ENCODE data around the gene ELF1. TPM values are rescaled to one million over a fixed set of nuclear protein-coding genes. Genes with fewer than 3 reads are reported as not detected.

ELF1 gene
- total and polyA plus RNA-seq, 2 of the 4 experiments (the other 2 are of a cell fraction), result 25.4 to 27.6 TPM

GRCh38 chr13:41028051-41028450, 8.9 kb upstream of the ELF1 start:
- intact Hi-C loops (cut with micrococcal nuclease) (no loop called here), in situ Hi-C loops (cut with MboI; ENCODE audit: low sequenced_read_pairs) (no loop called here), dilution Hi-C loops (cut with HindIII; ENCODE audit: low sequenced_read_pairs, unreplicated experiment) (no loop called here)
- no peak overlapping the region for H2AFZ ChIP-seq (replicated peaks; ENCODE audit: low read length, poor library complexity)
- H3K27ac ChIP-seq (ENCODE audit: insufficient read depth, low read length), result no peak overlapping the region
- H4K5ac ChIP-seq (ENCODE audit: low read depth, low read length), result no peak overlapping the region
- ATAC-seq (ENCODE audit: low read depth) (peak; percentile 75), DNase-seq (peak; percentile 45)
- no peak overlapping the region for H2AK5ac ChIP-seq (ENCODE audit: low read depth, low read length)
- no peak overlapping the region for H3K4me3 ChIP-seq (ENCODE audit: insufficient read depth, low read depth, low read length)
- TF ChIP-seq CHD1 (IDR thresholded peaks at IDR 0.05; ENCODE audit: low read depth, low read length), result no peak
- no peak for TF ChIP-seq SMC3 (IDR thresholded peaks at IDR 0.05; ENCODE audit: low read depth, low read length)
- TF ChIP-seq MAFK (IDR thresholded peaks at IDR 0.05; ENCODE audit: low read depth, low read length), result no peak
- TF ChIP-seq MXI1 (IDR thresholded peaks at IDR 0.05; ENCODE audit: borderline replicate concordance, low read depth, low read length), result no peak
- no peak for TF ChIP-seq FOS (IDR thresholded peaks at IDR 0.05; ENCODE audit: low read depth, low read length)
- no peak for TF ChIP-seq RAD21 (IDR thresholded peaks at IDR 0.05; ENCODE audit: low read length)
- TF ChIP-seq CTCF (conservative IDR thresholded peaks at IDR 0.05; ENCODE audit: low read depth, low read length), result no peak
- no peak for TF ChIP-seq ELK1 (IDR thresholded peaks at IDR 0.05; ENCODE audit: borderline replicate concordance, low read depth, low read length)
- TF ChIP-seq MAZ (IDR thresholded peaks at IDR 0.05; ENCODE audit: borderline replicate concordance, low read depth, low read length), result no peak
- TF ChIP-seq NFE2L2 (IDR thresholded peaks at IDR 0.05; ENCODE audit: low read depth, low read length), result no peak
- no peak for TF ChIP-seq CEBPB (IDR thresholded peaks at IDR 0.05; ENCODE audit: low read depth, low read length)
- TF ChIP-seq RCOR1 (IDR thresholded peaks at IDR 0.05; ENCODE audit: insufficient replicate concordance, low read length), result no peak
- no peak for TF ChIP-seq RFX5 (IDR thresholded peaks at IDR 0.05; ENCODE audit: low read depth, low read length)
- TF ChIP-seq BHLHE40 (IDR thresholded peaks at IDR 0.05; ENCODE audit: low read depth, low read length), result no peak
- no peak for TF ChIP-seq POLR2A (IDR thresholded peaks at IDR 0.05; ENCODE audit: low read depth, low read length)
- no peak for TF ChIP-seq USF2 (IDR thresholded peaks at IDR 0.05; ENCODE audit: low read depth, low read length)
- H2BK15ac ChIP-seq (ENCODE audit: low read depth, low read length), result no peak overlapping the region
- WGBS, 2 experiments (ENCODE audit: extremely low coverage in 2 of 2, insufficient read length in 1 of 2), result no CpG with 5 or more reads among the region's 2 CpGs
- no peak overlapping the region for H3K56ac ChIP-seq (ENCODE audit: extremely low read depth, insufficient read depth, low read length)
- H3K9ac ChIP-seq (ENCODE audit: low read depth, low read length), result no peak overlapping the region
- H2BK20ac ChIP-seq (ENCODE audit: low read depth, low read length), result no peak overlapping the region
- H2AK9ac ChIP-seq (replicated peaks; ENCODE audit: low read depth, low read length, poor library complexity), result no peak overlapping the region
- no peak overlapping the region for H2BK120ac ChIP-seq (ENCODE audit: low read depth, low read length)
- H3K14ac ChIP-seq (replicated peaks; ENCODE audit: low read depth, low read length), result no peak overlapping the region
- H4K20me1 ChIP-seq (ENCODE audit: insufficient read depth, low read length), result peaks cover 56% of the 10 kb centered on the region
- no peaks in the 10 kb centered on the region; the same call in 1 of the 2 replicates for H3K4me1 ChIP-seq (ENCODE audit: control insufficient read depth, insufficient read depth, low read length)
- no peak overlapping the region for H4K8ac ChIP-seq (ENCODE audit: low read depth in 2 of 2, low read length in 2 of 2)
- no peak overlapping the region for H3K23ac ChIP-seq (ENCODE audit: low read depth, low read length)
- peaks cover 11% of the 10 kb centered on the region for H3K36me3 ChIP-seq (ENCODE audit: control insufficient read depth, insufficient read depth, low read length)
- no peaks in the 10 kb centered on the region for H3K9me3 ChIP-seq (ENCODE audit: control insufficient read depth, insufficient read depth, low read length)
- H3K18ac ChIP-seq (ENCODE audit: low read depth, low read length), result no peak overlapping the region
- H3K4ac ChIP-seq (ENCODE audit: low read depth, low read length), result no peak overlapping the region
- no peak overlapping the region for H4K91ac ChIP-seq (ENCODE audit: insufficient read depth, low read depth, low read length)
- CTCF ChIA-PET, result no interaction called here
- H2BK5ac ChIP-seq (ENCODE audit: low read depth, low read length, poor library complexity, severe bottlenecking), result no peak overlapping the region
- POLR2A ChIA-PET (ENCODE audit: unreplicated experiment), result no interaction called here
- peaks cover 18% of the 10 kb centered on the region; the same call in 1 of the 2 replicates for H3K9me1 ChIP-seq (ENCODE audit: insufficient read depth, low read length)
- no peak overlapping the region for H3K4me2 ChIP-seq (ENCODE audit: low read depth, low read length)
- no TSS peak for BruUV-seq (replicated peaks)
- no peaks in the 10 kb centered on the region for H3K27me3 ChIP-seq (ENCODE audit: control insufficient read depth, insufficient read depth, low read length)
- H3K79me1 ChIP-seq (ENCODE audit: low read depth in 1 of 2, low read length in 2 of 2), result peaks cover 37 to 78% of the 10 kb centered on the region in 2 experiments
